CD14-positive monocyte (primary cell): ENCODE results near the gene LRRK1. TPM values are rescaled to one million over a fixed set of nuclear protein-coding genes. Genes with fewer than 3 reads are reported as not detected.

ENCODE experiments used
- DNase-seq, 3 donors: peaks; one replicate each; pipeline ENCODE4 v3.0.0-alpha.2; 2011 to 2022
- H2AFZ ChIP-seq: 2 replicates; pipeline ENCODE4 v1.6.0; 2012; ENCODE audit warnings: mild to moderate bottlenecking, low read depth, low read length, inconsistent platforms; ENCODE audit not compliant: insufficient read depth, poor library complexity, severe bottlenecking
- H3K27ac ChIP-seq, 2 donors: 1 replicate in 1 of 2; 2 replicates in 1 of 2; pipeline ENCODE4 v1.5.1; 2012 to 2013; ENCODE audit warnings: low read length in 2 of 2, control low read depth in 1 of 2, inconsistent platforms in 1 of 2, low read depth in 1 of 2, mild to moderate bottlenecking in 1 of 2
- H3K27me3 ChIP-seq, 2 donors: one replicate each; pipeline versions ENCODE4 v1.6.0 to v1.6.1; 2011 to 2013; ENCODE audit warnings: low read length in 2 of 2; ENCODE audit not compliant: control insufficient read depth in 2 of 2, insufficient read depth in 2 of 2
- H3K36me3 ChIP-seq, 2 donors: replicated peaks in 1 of 2; 1 replicate in 1 of 2; 2 replicates in 1 of 2; pipeline versions ENCODE4 v1.5.1 to v1.6.1; 2012 to 2013; ENCODE audit warnings: low read length in 2 of 2, control low read depth in 1 of 2, inconsistent platforms in 1 of 2, mild to moderate bottlenecking in 1 of 2; ENCODE audit not compliant: insufficient read depth in 2 of 2, control insufficient read depth in 1 of 2
- H3K4me1 ChIP-seq, 2 donors: 1 replicate in 1 of 2; 2 replicates in 1 of 2; pipeline versions ENCODE4 v1.5.1 to v1.6.1; 2012 to 2013; ENCODE audit warnings: low read length in 2 of 2, control low read depth in 1 of 2, inconsistent platforms in 1 of 2, mild to moderate bottlenecking in 1 of 2, moderate library complexity in 1 of 2; ENCODE audit not compliant: insufficient read depth in 2 of 2, control insufficient read depth in 1 of 2
- H3K4me2 ChIP-seq: replicated peaks from 2 replicates; pipeline ENCODE3; 2012; ENCODE audit warnings: low read length, moderate library complexity, mild to moderate bottlenecking; ENCODE audit not compliant: poor library complexity, severe bottlenecking; ENCODE audit errors: extremely low read depth
- H3K4me3 ChIP-seq, 3 experiments: fragments of 200-600 bp in 1 of 3; sonication (generic) in 1 of 3; replicated peaks in 1 of 3; 1 replicate in 2 of 3; 2 replicates in 1 of 3; pipeline ENCODE4 v1.5.1; 2011 to 2013; ENCODE audit warnings: low read length in 3 of 3, mild to moderate bottlenecking in 3 of 3, control low read depth in 2 of 3, low read depth in 2 of 3, inconsistent platforms in 1 of 3, moderate library complexity in 1 of 3
- H3K79me2 ChIP-seq: 2 replicates; pipeline ENCODE4 v1.6.0; 2012; ENCODE audit warnings: mild to moderate bottlenecking, control low read depth, inconsistent platforms, low read length, moderate library complexity; ENCODE audit not compliant: insufficient read depth
- H3K9ac ChIP-seq: 2 replicates; pipeline ENCODE4 v1.6.0; 2017; ENCODE audit warnings: low read length, mild to moderate bottlenecking; ENCODE audit not compliant: insufficient read depth, poor library complexity, severe bottlenecking
- H3K9me3 ChIP-seq, 2 donors: replicated peaks in 1 of 2; 1 replicate in 1 of 2; 2 replicates in 1 of 2; pipeline versions ENCODE4 v1.5.1 to v1.6.1; 2012 to 2013; ENCODE audit warnings: low read length in 2 of 2, control low read depth in 1 of 2; ENCODE audit not compliant: control insufficient read depth in 1 of 2, insufficient read depth in 1 of 2
- H4K20me1 ChIP-seq: 2 replicates; pipeline ENCODE4 v1.6.0; 2012; ENCODE audit warnings: mild to moderate bottlenecking, low read length, control low read depth, moderate library complexity; ENCODE audit not compliant: insufficient read depth
- H3K27ac Mint-ChIP-seq, 7 donors: one replicate each; pipeline ENCODE4 v1.8.0; 2020; ENCODE audit warnings: mild to moderate bottlenecking in 7 of 7, mixed read lengths in 7 of 7, moderate library complexity in 6 of 7, inconsistent platforms in 2 of 7
- H3K27me3 Mint-ChIP-seq, 3 donors: one replicate each; pipeline ENCODE4 v1.8.0; 2021 to 2022; ENCODE audit warnings: low read depth in 3 of 3, mild to moderate bottlenecking in 3 of 3, mixed read lengths in 3 of 3, moderate library complexity in 3 of 3, inconsistent platforms in 1 of 3
- H3K36me3 Mint-ChIP-seq, 2 donors: one replicate each; pipeline ENCODE4 v1.8.0; 2020; ENCODE audit warnings: mixed read lengths in 2 of 2, inconsistent platforms in 1 of 2, mild to moderate bottlenecking in 1 of 2
- H3K4me1 Mint-ChIP-seq: one replicate; pipeline ENCODE4 v1.8.0; 2020; ENCODE audit warnings: mild to moderate bottlenecking, mixed read lengths
- H3K4me3 Mint-ChIP-seq, 2 donors: one replicate each; pipeline ENCODE4 v1.8.0; 2020; ENCODE audit warnings: mild to moderate bottlenecking in 2 of 2, mixed read lengths in 2 of 2, moderate library complexity in 1 of 2
- H3K9me3 Mint-ChIP-seq, 7 donors: one replicate each; pipeline ENCODE4 v1.8.0; 2020 to 2022; ENCODE audit warnings: mixed read lengths in 7 of 7, mild to moderate bottlenecking in 6 of 7, moderate library complexity in 6 of 7, inconsistent platforms in 2 of 7
- CTCF ChIP-seq: fragments of 200-600 bp; IDR thresholded peaks from one replicate; pipeline ENCODE4 v1.8.0; 2022; ENCODE audit warnings: antibody characterized with exemption, mild to moderate bottlenecking
- WGBS: methylation state at CpG from one replicate; pipeline ENCODE4 v1.1.5; 2013; ENCODE audit warnings: missing lambda C conversion rate; ENCODE audit not compliant: insufficient coverage; 5-methylcytosine and 5-hydroxymethylcytosine counted together
- intact Hi-C, 2 donors: fragments of 100-400 bp; cut with micrococcal nuclease; formaldehyde crosslinking; loops; one replicate each; pipeline versions ENCODE4 v1.15.0 to v1.15.1; 2023
- polyA plus RNA-seq, 3 donors: library from polyadenylated mRNA; depleted of rRNA in 1 of 3; unstranded in 2 of 3; stranded (reverse) in 1 of 3; fragments of 300-500 nt in 2 of 3; fragments of >200 nt in 1 of 3; fragmentation: Illumina TruSeq in 2 of 3; gene quantifications; 1 replicate in 2 of 3; 2 replicates in 1 of 3; pipeline ENCODE4 v1.2.3, GENCODE V29; 2012 to 2021

Gene LRRK1
- polyA plus RNA-seq, 3 donors, result 1.7 to 18.9 (median 5.4) TPM

DNA sequence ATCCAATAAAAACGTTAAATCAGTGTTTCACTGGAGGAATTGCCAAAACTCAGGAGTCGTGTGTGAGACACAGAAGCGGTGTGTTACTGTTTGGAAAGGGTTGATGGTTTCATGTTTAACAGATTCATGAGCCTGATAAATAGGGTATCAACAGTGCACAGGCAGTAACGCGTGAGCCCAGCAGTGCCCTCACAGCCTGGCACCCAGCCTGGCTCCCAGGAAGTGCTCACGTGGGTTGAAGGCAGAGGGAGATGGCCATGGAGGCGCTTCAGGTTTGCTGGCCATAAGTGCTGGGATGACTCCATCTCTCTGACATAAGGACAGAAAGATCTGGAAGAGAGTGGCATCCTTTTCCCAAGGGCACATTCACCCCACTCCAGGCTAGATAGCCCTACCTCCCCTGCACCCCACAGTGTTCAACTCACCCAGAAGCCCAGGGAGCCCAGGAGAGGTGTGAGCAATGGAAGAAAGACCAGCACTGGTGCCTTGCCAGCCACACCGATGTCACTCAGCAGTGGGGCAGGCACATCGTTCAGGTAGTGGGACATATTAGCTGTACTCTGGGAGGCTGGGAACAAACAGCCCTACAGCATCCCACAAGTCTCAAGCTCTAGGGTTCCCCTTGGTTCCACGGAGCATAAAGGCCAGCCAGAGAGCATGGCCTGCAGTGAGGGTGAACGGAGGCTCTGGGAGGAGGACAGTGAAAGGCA, 164.3 kb downstream of the LRRK1 start:
- 89% methylated on average over 8 of the region's 11 CpGs for WGBS
- intact Hi-C loops, result no loop called here
- H3K4me2 ChIP-seq, result no peak overlapping the region
- no peak overlapping the region for H3K9ac ChIP-seq
- H3K4me3 Mint-ChIP-seq, result peak overlapping the region in 1 of 2 donors; percentile 28
- H3K79me2 ChIP-seq, result no peaks in the 10 kb centered on the region
- peak overlapping the region in 2 of 7 donors; percentile 21 to 83 for H3K27ac Mint-ChIP-seq
- H3K4me1 Mint-ChIP-seq, result peaks cover 11% of the 10 kb centered on the region
- no peaks in the 10 kb centered on the region for H3K36me3 ChIP-seq
- H3K27ac ChIP-seq, result no peak overlapping the region
- peaks cover 0 to 15% of the 10 kb centered on the region in 2 donors for H3K27me3 ChIP-seq
- H3K9me3 ChIP-seq, result no peaks in the 10 kb centered on the region
- TF ChIP-seq CTCF, result no peak
- H3K36me3 Mint-ChIP-seq, result peaks cover 1 to 2% of the 10 kb centered on the region in 2 donors
- no peak overlapping the region for H3K4me3 ChIP-seq
- no peaks in the 10 kb centered on the region for H4K20me1 ChIP-seq
- H3K9me3 Mint-ChIP-seq, result peaks cover 0 to 7% (median 0%) of the 10 kb centered on the region in 7 donors
- no peak overlapping the region for H2AFZ ChIP-seq
- peaks cover 20 to 48% (median 25%) of the 10 kb centered on the region in 3 donors for H3K27me3 Mint-ChIP-seq
- DNase-seq, result no peak
- H3K4me1 ChIP-seq, result peaks cover 11 to 15% of the 10 kb centered on the region in 2 donors

GRCh38 chr15:101084801-101085200, 165.6 kb downstream of the LRRK1 start:
- DNase-seq, result no peak
- Mint-ChIP-seq H3K4me3 (no peak overlapping the region), H3K4me1 (peaks cover 13% of the 10 kb centered on the region), H3K27me3 (peaks cover 25 to 52% (median 26%) of the 10 kb centered on the region in 3 donors), H3K9me3 (peaks cover 0 to 8% (median 0%) of the 10 kb centered on the region in 7 donors), H3K27ac (no peak overlapping the region), H3K36me3 (peaks cover 0 to 3% of the 10 kb centered on the region in 2 donors)
- Histone ChIP-seq H3K36me3 (no peaks in the 10 kb centered on the region), H3K4me1 (peaks cover 14 to 22% of the 10 kb centered on the region in 2 donors), H3K79me2 (no peaks in the 10 kb centered on the region), H2AFZ (no peak overlapping the region), H4K20me1 (no peaks in the 10 kb centered on the region), H3K27me3 (peaks cover 0 to 15% of the 10 kb centered on the region in 2 donors), H3K4me2 (no peak overlapping the region), H3K4me3 (no peak overlapping the region), H3K9me3 (no peaks in the 10 kb centered on the region), H3K9ac (no peak overlapping the region), H3K27ac (no peak overlapping the region)
- intact Hi-C loops, result no loop called here
- TF ChIP-seq CTCF, result no peak
- WGBS, result 100% methylated on average over 6 of the region's 10 CpGs
